Astrocyte of the hippocampus (primary cell): ENCODE data around the gene SPTBN1.
"Not testable (repeated sequence)": the region's sequence is repeated elsewhere in the genome, so short reads cannot be mapped to it uniquely, and the experiment has no call there.

Experiments
- DNase-seq: peaks from one replicate; pipeline ENCODE4 v3.0.0; 2011; ENCODE audit warnings: low read depth, low spot score

Gene SPTBN1

DNA sequence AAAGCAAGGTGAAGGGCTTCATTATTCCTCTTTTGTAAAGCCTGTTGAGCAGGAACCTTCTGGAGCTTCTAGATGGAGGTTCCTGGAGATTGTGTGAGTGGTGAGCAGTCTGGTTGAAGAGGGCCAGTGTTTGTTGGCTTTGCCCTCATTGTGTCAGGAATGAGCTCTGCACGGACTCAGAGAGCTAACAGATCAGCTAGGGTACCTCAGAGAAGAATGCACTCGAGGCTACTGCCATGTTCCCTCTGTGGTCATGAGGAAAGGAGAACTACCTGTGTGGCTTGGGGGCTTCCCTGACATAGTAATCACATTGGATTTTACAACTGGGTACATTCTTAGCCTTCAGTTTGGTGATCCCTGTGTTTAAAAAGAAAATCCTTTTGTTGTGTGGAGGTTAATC is 46.6 kb downstream of the SPTBN1 start:
- no peak for DNase-seq

DNA sequence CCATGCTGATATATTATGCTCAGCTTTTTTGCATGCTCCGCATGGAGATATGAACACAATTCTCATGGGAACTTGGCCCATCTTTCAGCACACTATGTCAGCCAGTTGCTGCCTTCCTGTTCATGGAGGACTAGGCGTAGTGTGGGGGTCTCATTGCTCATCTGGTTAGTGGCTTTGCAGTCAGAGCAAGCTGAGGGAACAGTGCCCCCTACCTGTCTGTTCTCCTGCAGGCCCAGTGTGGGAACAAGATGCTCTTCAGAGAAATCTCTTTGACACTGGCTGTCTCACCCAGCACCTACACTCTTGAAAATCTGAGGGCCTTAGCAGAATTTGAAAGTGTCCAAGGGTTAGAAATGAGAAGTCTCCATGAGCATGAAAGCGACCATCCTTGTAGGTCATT is 47.1 kb downstream of the SPTBN1 start:
- no peak for DNase-seq

DNA sequence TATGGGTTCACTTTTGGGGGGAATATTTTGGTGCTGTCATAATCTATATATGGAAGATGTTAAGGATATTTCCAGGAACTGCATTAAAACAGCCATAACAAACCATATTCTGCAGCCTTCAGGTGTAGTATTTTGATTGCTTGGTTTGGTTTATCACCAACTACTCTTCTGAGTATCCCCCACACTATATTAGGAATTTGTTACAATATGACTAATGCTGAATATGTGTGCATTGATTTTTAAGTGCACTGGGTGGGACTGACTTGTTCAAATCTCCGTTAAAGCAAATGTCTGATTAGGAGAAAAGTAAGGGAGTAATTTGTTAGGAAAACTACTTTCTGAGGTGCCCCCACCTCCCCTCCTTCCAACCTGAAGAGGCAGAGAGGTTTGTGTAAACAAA is 47.7 kb downstream of the SPTBN1 start:
- no peak for DNase-seq

DNA sequence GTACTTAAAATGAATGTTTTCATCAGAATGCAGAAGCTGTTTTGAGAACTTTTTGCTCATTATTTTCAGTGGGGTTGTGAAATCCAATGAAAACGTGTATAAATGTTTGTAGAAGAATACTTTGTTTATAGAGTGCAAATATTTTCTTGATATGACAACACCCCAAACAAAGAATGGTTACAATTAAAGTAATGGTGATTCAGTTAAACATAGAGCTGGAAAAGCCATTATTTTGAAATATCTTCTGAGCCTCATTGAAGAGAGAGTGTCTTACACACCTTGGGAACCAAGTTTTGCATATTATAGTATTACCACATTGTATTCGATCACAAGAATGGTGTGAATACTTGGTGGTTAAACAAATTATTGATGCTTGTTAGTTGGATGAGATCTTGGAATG is 48.7 kb downstream of the SPTBN1 start:
- DNase-seq = no peak

DNA sequence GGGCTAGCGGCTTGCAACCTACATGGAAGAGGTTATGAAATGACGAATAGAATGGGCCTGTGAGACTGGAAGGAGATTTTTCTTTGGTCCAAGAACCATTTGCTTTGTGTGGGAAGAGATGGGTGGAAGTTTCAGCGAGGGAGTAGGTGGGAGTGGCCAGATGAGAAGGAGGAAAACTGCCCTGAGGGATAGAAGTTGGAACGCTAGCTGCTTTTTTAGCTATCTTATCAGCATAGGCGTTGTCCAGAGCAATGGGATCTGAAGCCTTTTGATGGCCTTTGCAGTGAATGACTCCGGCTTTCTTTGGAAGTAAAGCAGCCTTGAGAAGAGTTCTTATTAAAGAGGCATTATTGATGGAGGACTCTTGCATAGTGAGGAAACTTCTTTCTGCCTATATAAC is 52.4 kb downstream of the SPTBN1 start:
- DNase-seq = no peak

DNA sequence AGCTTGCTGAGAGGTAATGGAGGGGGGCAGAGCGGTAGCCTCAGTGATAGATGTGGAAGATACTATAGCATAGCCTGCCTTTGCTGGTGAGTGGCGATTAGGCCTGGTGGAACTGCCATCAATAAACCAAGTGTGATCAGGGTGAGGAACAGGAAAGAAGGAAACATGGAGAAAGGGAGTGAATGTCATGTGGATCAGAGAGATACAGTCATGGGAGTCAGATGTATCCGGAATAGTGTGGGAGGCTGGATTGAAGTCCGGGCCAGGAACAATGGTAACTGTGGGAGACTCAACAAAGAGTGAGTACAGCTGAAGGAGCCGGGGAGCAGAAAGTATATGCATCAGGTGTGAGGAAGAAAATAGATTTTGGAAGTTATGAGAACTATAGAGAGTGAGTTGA is 52.9 kb downstream of the SPTBN1 start:
- DNase-seq = not testable (repeated sequence)

DNA sequence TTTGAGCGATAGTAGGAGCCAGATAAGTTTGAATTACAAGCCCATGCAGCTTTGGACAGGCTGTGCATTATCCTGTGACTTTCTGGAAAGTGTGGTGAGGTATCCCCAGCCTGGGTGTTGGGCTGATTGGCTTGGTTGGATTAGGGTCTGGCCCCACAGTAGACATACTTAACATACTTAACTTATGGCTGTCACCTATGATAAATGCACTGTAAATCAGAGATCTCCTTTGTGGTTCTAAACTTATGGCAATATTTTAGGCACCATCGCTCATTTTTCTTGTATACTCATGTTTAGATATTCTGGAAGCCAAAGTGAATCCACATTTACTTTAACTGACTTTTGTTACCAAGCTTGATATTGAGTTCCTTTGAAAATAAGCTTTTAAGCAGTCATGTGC is 54.8 kb downstream of the SPTBN1 start:
- no peak for DNase-seq

DNA sequence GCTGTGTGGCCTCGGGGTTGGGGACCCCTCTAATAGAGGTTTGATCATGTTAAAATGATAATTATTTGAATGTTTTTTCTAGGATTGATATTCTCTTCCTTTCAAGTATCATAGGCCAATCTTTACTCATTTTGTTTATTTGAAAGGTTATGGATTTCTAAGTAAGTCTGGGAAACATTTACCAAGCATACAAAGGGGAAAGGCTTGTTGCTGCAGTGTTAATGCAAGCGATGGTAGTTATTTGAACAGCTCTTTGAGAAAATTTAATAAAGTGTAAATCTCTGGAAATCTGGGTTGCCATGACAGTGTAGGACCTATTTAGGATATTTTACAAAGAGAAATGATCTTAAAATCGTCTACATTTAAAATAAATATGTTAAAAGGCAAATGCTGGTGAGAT is 56.1 kb downstream of the SPTBN1 start:
- DNase-seq = no peak

DNA sequence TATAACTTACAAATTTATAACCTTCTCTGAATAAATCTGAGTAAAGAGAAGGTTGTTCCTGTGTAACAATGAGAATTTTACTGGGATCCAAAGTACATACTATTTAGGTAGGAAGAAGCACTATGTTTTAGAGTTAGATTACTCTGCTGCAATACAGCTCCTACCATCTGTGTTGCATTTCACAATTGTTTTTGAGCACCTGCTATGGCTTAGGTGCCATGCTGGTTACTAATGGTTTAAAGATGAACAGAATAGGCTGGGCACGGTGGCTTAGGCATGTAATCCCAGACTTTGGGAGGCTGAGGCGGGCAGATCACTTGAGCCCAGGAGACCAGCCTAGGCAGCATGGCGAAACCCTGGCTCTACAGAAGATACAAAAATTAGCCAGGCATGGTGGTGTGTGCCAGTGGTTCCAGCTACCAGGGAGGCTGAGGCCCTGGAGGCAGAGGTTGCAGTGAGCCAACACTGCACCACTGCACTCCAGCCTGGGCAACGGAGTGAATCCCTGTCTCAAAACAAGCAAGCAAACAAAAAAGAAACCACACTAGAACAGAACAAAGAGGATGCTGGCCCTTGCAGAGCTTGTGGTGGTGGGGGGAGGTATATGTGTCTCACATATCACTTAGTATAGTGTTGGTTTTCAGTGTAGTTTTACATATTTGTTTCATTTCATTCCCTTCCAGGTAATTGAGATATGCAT is 56.7 kb downstream of the SPTBN1 start:
- DNase-seq = peak; percentile 27

DNA sequence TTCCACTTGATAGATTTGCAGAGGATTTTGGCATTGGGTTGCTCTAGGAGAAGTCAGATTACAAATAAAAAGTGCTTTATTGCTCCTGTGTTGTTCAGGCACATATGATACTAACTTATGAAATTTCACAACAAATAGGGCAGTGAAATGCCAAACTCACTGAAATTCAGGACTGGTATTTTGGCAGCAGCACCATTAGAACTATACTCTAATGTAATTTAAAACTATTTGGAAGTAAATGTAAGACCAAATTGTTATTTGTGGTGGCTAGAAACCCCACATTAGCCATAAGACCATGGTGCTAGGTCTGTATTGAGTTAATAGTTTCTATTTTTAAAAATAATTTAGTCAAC is 57.2 kb downstream of the SPTBN1 start:
- no peak for DNase-seq

DNA sequence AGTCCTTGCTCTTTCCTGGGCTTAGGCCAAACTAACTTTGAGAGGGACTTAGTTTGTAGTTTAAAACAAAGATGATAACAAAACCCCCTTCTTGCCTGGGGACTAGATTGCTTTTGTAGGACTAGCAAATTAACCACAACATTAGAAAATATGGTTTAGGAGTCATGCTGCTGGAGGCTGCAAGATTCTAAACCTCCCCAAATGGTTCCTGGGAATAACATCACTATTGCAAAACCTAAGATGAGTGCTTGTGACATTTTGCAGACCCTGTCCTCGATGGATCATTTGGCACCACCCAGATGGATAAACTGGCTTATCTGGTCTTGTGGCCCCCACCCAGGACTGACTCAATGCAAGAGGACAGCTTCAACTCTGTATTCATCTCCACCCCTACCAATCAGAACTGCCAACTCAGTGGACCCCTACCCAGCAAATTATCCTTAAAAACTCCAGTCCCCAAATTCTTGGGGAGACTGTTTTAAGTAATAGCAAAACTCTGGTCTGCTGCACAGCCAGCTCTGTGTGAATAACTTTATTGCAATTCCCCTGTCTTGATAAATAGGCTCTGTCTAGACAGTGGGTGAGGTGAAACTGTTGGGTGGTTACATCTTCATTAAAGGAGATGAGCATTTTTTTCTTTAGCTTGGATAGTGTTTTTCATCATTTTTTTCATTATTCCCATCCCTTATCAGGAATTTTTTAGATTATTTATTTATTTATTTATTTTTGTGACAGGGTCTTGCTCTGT is 58.9 kb downstream of the SPTBN1 start:
- DNase-seq = no peak

GRCh38 chr2:54516842-54517241 is 60.7 kb downstream of the SPTBN1 start:
- no peak for DNase-seq

DNA sequence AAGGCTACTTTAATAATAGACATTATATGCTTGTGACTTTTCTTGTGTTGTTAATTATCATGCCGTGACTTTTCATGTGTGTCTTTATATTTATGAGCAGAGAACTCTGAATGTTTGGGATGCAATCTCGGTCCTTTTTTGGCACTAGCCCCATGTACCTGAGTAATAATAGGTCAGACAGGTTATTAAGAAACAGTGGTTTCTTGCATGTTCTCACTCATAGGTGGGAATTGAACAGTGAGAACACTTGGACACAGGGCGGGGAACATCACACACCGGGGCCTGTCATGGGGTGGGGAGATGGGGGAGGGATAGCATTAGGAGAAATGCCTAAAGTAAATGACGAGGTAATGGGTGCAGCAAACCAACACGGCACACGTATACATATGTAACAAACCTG is 61.9 kb downstream of the SPTBN1 start:
- not testable (repeated sequence) for DNase-seq

GRCh38 chr2:54518430-54518829 is 62.3 kb downstream of the SPTBN1 start:
- DNase-seq = no peak

- DNase-seq = no peak
Observed at GRCh38 chr2:54519841-54520459, 63.8 kb downstream of the SPTBN1 start.

DNA sequence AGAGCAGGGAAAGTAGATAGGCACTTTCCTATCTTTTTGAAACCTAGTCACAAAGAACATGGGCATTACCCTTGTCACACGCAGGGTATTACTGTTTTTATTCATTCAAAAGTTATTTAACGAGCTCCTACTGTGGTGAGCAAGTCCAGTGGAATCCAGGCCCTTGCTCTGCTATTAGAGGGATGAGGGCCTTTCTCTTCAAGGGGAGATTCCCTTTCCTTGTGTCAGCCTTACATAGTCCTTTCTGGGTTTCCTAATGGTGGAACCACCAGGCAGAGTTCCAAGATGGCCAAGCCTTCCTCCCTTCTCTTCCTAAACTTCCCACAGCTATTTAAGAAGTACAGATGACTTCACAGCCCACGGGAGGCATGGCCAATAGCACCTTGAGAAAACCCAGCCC is 64.6 kb downstream of the SPTBN1 start:
- peak; percentile 88 for DNase-seq

DNA sequence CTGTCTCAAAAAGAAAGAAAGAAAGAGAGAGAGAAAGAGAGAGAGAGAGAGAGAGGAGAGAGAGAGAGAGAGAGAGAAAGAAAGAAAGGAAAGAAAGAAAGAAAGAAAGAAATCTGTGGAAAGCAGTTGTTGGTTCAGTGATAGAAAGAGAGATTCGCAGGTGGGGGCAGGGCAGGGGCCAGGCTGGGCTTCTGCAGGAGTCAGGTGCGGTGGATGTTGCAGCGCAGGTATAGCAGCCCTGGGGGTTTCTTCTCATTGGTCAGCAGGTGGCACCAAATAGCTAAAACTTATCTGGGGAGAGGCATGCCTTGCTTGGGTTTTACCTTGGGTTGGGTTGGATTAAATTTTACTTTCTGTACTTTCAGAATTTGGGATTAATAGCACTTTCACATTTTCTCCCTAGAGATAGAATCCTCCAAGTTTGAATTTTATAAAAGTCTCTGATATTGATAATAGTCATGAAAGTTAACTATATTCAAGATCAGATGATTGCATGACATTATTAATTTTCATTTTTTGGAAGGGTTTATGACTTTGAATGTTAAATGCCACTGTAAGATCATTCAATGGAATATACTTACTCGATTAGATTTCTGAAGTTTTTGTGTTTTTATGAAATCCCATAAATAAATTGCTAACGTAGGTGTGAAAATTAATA is 66.6 kb downstream of the SPTBN1 start:
- peak; percentile 75 for DNase-seq

- DNase-seq = no peak
Observed at GRCh38 chr2:54523324-54523959, 67.3 kb downstream of the SPTBN1 start.

- peak; percentile 86 for DNase-seq
Observed at GRCh38 chr2:54524226-54524991, 68.3 kb downstream of the SPTBN1 start.

GRCh38 chr2:54525321-54525720 is 69.2 kb downstream of the SPTBN1 start:
- no peak for DNase-seq

DNA sequence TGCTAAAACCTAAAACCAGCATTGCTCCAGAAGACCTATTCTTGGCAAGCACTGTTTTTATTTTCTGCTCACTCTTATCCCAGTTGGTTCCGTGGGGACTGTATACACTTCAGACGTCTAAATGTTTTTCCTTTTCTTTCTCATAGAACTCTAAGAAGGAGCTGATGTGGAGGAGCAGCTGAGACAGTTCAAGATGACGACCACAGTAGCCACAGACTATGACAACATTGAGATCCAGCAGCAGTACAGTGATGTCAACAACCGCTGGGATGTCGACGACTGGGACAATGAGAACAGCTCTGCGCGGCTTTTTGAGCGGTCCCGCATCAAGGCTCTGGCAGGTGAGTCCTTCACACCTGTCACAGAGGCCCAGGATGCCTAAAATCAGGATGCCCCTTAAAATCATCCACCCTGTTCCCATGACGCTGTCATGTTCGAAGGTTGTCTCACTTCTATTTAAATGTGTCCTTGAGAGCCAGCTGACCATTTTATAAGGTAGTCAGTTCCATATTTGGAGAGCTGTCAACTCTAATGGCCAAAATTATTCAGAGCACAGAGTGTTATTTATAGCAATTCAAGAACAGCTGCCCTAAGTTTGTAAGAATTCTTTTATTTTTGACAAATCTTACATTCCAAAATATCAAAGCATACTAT is 70.2 kb downstream of the SPTBN1 start:
- no peak for DNase-seq
